HUDEP-2 (cell line): ENCODE data around the gene UGT1A6.
"Not testable (repeated sequence)": the region's sequence is repeated elsewhere in the genome, so short reads cannot be mapped to it uniquely, and the experiment has no call there.

ENCODE experiments used
- DNase-seq, 76 experiments: peaks; one replicate each; lab custom pipeline; 2025; ENCODE audit not compliant: unreplicated experiment in 76 of 76; lab: John Stamatoyannopoulos, UW

Gene UGT1A6

DNA sequence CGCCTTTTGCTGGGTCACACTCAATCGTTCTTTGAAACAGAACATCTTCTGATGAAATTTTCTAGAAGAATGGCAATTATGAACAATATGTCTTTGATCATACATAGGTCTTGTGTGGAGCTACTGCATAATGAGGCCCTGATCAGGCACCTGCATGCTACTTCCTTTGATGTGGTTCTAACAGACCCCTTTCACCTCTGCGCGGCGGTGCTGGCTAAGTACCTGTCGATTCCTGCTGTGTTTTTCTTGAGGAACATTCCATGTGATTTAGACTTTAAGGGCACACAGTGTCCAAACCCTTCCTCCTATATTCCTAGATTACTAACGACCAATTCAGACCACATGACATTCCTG, 20.5 kb downstream of the UGT1A6 start:
- no peak for DNase-seq

DNA sequence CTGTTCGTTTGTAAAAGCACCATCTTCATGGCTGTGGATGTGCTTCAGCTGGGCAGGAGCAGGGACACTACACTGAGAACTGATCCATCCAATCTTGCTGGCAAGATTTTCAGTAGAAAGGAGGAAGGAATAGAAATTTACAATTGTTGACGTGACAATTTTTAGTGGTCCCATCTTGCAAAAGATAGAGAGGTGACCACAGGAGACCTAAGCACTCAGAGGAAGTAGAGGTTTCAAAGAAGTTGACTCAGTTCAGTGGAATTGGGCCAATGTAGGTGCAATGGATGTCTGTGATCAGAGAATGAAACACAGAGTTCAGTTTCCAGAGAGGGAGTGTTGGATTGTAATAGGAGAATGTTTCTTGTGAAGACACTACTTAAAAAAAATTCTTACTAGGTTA, 21.4 kb downstream of the UGT1A6 start:
- no peak for DNase-seq

DNA sequence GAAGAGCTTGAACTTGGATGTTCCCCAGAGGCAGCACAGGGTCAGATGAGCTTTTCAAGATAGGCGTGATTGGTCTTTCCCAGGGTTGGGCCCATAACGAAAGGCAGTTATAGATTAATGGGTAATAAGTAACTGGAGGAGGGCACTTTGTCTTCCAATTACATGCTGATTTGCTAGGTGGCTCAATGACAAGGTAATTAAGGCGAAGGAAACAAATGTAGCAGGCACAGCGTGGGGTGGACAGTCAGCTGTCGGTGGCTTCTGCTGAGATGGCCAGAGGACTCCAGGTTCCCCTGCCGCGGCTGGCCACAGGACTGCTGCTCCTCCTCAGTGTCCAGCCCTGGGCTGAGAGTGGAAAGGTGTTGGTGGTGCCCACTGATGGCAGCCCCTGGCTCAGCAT, 25.9 kb downstream of the UGT1A6 start, which contains the start of gene UGT1A4:
Gene UGT1A4, plus strand, starts transcription at position 185 of the 400 bp plus-strand sequence. Its CDS starts 85 bp downstream, at position 270.
- no peak for DNase-seq

DNA sequence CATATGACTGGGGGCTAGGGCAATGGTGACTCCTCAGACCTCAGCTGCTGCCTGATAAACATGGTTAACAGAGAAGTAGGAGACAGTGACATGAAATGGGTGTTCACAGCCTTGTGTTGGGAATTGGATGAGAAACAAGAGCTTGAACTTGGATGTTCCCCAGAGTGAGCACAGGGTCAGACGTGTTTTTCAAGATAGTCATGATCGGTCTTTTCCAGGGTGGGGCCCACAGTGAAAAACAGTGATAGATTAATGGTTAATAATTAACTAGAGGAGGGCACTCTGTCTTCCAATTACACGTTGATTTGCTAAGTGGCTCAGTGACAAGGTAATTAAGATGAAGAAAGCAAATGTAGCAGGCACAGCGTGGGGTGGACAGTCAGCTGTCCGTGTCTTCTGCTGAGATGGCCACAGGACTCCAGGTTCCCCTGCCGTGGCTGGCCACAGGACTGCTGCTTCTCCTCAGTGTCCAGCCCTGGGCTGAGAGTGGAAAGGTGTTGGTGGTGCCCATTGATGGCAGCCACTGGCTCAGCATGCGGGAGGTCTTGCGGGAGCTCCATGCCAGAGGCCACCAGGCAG, 36.1 kb downstream of the UGT1A6 start, which contains the start of gene UGT1A3:
Gene UGT1A3, plus strand, starts transcription at position 320 of the 579 bp plus-strand sequence. Its CDS starts 85 bp downstream, at position 405.
- DNase-seq: no peak

DNA sequence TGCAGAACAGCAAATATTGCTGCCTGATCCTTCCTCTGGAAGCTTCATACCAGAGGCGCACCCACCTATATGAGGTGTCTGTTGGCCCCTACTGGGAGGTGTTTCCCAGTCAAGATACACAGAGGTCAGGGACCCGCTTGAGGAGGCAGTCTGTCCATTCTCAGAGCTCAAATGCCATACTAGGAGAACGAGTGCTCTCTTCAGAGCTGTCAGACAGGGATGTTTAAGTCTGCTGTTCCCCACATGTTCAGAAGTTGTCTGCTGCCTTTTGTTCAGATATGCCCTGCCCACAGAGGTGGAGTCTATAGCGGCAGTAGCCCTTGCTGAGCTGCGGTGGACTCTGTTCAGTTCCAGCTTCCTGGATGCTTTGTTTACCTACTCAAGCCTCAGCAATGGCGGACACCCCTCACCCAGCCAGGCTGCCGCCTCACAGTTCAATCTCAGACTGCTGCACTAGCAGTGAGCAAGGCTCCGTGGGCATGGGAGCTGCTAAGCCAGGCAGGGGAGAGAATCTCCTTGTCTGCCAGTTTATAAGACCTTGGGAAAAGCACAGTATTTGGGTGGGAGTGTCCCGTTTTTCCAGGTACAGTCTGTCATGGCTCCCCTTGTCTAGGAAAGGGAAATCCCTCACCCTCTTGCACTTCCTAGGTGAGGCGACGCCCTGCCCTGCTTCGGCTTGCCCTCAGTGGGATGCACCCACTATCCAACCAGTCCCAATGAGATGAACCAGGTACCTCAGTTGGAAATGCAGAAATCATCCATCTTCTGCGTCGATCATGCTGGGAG, 44.4 kb downstream of the UGT1A6 start:
- not testable (repeated sequence) for DNase-seq

DNA sequence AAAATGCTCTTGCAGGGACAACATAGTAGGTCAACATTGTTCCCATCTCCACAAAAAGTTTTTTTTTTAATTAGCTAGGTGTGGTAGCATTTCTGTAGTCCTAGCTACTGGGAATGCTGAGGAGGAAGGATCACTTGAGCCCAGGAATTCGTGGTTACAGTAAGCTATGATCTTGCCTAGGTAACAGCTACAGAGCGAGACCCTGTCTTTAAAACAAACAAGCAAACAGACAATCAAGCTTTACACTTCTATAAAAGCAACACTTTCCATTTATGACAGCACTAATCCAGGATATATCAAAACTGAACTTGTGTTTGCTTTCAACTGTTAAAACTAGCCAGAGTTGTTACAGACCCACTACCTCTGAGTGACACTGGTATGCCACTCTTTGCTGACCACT, 48.2 kb downstream of the UGT1A6 start:
- DNase-seq: no peak

- DNase-seq: no peak
These were observed 51.0 kb downstream of the UGT1A6 start for GRCh38 chr2:233743464-233744259.

- DNase-seq: no peak
These were observed 52.5 kb downstream of the UGT1A6 start for GRCh38 chr2:233745073-233745755.

DNA sequence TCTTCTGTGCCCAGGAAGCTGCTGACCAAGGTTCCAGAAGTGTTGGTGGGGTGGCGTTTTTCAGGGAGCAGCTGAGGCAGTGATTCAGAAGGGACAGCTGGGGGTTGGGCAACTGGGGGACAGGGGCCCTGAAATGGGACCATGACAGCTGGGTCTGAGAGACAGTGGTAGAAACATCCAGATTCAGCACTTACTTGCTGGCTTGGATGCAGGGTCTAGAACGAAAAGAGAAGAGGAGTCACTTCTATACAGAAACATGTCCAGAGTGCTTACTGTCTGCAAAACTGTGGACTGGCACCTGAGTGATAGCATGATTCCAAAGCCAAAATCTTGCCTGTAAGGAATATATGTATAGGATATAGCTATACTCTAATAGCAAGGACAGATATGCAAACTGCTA, 53.1 kb downstream of the UGT1A6 start:
- not testable (repeated sequence) for DNase-seq

DNA sequence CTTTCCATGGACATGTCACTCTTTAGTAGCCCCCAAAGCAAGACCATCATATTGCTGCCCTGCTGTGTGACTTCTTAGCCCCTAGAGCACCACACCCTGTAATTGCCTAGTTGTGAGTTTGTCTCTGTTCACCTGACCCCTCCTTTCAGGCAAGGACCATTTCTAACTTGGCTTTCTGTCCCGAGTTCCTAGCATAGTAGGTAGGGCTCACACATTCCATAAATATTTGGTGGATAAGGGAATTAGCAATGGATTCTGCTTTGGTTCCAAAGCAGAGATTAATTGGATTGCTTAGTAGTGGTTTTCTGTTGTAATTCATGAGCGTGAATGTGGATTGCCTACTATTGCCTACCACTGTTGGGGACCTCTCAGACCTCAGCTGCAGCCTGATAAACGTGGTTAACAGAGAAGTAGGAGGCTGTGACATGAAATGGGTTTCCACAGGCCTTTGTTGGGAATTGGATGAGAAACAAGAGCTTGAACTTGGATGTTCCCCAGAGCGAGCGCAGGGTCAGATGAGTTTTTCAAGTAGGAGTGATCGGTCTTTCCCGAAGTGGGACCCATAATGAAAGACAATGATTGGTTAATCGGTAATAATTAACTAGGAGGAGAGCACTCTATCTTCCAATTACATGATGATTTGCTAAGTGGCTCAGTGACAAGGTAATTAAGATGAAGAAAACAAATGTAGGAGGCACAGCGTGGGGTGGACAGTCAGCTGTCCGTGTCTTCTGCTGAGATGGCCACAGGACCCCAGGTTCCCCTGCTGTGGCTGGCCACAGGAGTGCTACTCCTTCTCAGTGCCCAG, 54.0 kb downstream of the UGT1A6 start:
- DNase-seq: no peak

GRCh38 chr2:233747283-233747544, 54.5 kb downstream of the UGT1A6 start:
- DNase-seq: no peak

DNA sequence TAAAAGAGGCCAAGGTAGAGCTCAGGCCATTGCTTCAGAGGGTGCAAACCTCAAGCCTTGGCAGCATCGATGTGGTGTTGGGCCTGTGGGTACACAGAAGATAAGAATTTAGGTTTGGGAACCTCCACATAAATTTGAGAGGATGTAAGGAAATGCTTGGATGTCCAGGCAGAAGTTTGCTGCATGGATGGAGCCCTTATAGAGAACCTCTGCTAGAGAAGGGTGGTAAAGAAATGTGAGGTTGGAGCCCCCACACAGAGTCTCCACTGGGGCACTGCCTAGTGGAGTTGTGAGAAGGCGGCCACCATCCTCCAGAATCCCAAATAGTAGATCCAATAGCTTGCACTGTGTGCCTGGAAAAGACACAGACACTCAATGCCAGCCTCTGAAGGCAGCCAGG, 58.0 kb downstream of the UGT1A6 start:
- not testable (repeated sequence) for DNase-seq

- DNase-seq: not testable (repeated sequence)
These were observed 58.7 kb downstream of the UGT1A6 start for GRCh38 chr2:233751212-233752009.

- no peak for DNase-seq
These were observed 62.4 kb downstream of the UGT1A6 start for GRCh38 chr2:233754872-233755611.

GRCh38 chr2:233756429-233757081, 63.9 kb downstream of the UGT1A6 start:
- DNase-seq: no peak

DNA sequence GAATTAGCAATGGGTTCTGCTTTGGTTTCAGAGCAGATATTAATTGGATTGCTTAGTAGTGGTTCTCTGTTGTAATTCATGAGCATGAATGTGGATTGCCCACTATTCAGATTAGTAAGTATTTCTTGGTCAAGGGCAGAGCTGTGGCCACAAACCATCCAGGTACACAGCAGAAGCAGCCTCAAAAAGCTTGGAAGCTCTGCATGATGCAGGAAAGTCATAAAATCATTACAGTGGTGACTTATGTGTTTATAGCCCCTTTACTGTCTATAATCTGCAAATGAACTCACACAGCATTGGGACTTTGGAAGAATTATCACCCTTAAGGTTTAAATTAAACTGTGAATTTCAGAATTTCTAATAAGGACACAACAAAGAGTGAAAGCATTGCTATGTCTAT, 65.5 kb downstream of the UGT1A6 start:
- DNase-seq: no peak

DNA sequence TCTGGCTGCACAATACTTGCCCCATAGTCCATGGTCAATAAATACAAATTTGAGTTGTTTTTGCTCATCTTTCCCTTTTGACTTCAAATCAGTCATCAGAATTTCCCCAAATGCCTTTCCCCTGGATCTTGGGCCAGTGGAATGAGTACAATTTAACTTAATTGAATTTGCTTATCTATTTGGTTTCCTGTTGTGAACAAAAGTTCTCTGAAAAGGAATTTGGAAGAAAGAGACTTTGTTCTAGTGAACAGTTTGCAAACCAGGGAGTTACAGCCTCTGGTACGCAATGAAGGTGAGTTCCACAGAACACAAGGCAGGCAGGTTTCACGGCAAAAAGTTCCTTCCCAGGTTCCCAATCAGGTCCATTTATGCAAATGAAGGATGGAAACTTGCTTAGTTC, 66.2 kb downstream of the UGT1A6 start:
- DNase-seq: no peak

- no peak for DNase-seq
These were observed 67.4 kb downstream of the UGT1A6 start, which contains the start of gene UGT1A1 for GRCh38 chr2:233760043-233760442. TSS of gene UGT1A1 (plus strand) at chr2:233760270. CDS start at chr2:233760288, 18 bp downstream.
